GM10266 (cell line): Measurements from ENCODE around the gene APBA1.

Source experiments
- DNase-seq: peaks from one replicate; pipeline ENCODE4 v3.0.0; 2012; ENCODE audit errors: extremely low spot score
- TF ChIP-seq, protein P1 (sequence below): IDR thresholded peaks from 2 replicates; pipeline ENCODE4 v1.5.1; 2012; ENCODE audit warnings: mild to moderate bottlenecking, low read depth; ENCODE audit not compliant: control insufficient read depth, insufficient read depth; ENCODE audit errors: missing control alignments

APBA1 gene

DNA sequence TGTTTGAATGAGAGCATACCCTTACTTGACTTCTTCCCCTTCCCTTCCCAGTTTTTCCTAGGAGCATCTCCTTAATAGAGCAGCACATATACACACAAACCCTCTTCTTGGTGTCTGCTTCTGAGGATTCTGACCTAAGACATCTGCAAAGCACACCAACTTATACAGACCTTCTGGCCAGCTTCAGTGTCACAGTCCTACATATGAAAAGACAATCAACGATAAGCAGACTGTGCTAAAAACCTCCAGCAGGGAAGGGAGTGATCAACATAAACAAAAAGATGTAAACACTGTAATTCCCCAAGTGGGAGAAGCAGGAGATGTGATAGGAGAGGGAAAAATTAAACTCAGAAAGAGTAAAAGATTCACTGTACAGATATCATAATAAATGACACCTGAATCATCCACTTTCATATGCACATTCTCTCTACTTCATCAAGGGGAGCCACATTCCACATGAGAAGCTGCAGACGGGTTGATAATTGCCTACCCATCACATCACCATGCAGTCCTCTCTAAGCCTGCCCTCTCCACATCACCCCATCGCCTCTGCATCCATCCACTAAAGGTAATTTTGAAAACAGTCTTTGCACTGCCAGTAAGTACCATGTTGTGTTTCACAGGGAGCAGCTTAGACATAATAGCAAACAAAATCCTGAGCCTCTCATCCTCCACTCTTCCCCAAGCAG lies 13.0 kb downstream of the APBA1 start:
- no peak for DNase-seq
- TF ChIP-seq, protein P1, sequence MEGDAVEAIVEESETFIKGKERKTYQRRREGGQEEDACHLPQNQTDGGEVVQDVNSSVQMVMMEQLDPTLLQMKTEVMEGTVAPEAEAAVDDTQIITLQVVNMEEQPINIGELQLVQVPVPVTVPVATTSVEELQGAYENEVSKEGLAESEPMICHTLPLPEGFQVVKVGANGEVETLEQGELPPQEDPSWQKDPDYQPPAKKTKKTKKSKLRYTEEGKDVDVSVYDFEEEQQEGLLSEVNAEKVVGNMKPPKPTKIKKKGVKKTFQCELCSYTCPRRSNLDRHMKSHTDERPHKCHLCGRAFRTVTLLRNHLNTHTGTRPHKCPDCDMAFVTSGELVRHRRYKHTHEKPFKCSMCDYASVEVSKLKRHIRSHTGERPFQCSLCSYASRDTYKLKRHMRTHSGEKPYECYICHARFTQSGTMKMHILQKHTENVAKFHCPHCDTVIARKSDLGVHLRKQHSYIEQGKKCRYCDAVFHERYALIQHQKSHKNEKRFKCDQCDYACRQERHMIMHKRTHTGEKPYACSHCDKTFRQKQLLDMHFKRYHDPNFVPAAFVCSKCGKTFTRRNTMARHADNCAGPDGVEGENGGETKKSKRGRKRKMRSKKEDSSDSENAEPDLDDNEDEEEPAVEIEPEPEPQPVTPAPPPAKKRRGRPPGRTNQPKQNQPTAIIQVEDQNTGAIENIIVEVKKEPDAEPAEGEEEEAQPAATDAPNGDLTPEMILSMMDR = no peak

DNA sequence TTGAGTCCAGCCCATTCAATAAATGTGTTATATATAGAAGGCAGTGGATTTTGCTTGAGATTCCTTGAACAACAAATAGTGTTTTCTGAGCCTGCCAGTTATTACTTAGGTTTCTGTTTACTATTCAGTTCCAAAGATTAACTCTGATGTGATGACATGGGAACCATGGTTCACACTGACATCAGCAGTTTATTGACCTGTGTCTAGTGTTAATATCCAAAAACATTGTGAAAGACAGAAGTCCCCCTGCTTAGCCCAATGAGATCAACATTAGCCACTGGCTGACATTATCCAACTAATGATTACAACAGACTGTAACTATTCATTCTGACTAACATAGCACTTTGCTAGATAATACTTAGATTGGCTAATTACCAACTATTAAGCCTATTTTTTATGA lies 14.9 kb downstream of the APBA1 start:
- TF ChIP-seq, protein P1 = no peak
- no peak for DNase-seq

DNA sequence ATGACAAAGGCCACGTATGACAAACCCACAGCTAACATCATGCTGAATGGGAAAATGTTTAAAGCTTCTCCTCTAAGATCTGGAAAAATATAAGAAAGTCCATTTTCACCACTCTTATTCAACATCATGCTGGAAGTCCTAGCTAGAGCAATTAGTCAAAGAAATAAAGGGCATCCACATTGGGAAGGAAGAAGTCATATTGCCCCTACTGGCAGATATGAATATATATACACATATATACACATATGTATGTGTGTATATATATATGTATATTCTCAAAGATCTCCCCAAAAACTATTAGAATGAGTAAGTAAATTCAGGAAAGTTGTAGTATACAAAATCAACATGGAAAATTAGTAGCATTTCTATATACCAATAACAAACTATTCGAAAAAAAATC lies 17.1 kb downstream of the APBA1 start:
- no peak for DNase-seq

DNA sequence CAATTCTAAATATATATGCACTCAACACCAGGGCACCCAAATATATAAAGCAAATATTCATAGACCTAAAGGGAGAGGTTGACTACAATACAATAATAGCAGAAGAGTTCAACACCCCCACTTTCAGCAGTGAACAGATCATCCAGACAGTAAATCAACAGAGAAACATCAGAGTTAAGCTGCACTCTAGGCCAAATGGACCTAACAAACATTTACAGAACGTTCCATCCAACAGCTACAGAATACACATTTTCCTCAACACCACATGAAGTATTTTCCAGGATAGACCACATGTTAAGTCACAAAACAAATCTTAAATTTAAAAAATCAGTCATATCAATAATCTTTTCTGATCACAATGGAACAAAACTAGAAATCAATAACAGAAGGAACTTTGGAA lies 18.9 kb downstream of the APBA1 start:
- DNase-seq = no peak

More for the DNA sequence above, 17.1 kb downstream of the APBA1 start:
- TF ChIP-seq, protein P1 = no peak

DNA sequence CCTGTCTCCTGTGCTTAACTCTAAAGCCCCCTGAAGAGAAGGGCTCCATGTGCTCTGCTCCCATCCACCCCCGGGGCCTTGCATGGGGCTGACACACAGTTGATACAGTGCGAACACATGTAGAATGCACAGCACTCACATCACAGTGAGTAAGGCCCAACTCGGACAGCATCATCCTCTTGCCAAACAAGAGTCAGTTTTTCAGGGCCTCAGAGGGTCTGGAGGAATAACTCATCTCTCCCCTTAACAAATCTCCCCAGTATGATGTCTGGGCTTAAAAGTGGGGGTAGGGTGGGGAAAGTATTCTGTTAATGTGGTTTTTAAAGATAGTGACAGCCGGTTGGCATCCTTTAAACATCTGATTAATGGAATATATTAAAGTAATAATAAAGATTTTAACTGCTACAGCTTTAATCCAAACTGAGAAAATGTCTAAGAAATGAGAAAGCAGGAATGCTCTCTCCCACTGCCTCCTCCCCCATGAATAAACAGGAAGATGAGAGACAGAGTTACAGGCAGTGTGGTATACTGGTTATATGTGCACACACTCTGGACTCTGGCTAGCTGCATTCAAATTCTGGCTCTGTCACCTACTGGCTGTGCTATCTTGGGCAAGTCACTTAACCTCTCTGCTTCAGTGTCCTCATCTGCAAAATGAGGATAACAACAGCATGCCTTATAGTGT lies 22.5 kb downstream of the APBA1 start:
- DNase-seq = no peak
- TF ChIP-seq, protein P1 = no peak

More for the DNA sequence above, 18.9 kb downstream of the APBA1 start:
- TF ChIP-seq, protein P1 = no peak

DNA sequence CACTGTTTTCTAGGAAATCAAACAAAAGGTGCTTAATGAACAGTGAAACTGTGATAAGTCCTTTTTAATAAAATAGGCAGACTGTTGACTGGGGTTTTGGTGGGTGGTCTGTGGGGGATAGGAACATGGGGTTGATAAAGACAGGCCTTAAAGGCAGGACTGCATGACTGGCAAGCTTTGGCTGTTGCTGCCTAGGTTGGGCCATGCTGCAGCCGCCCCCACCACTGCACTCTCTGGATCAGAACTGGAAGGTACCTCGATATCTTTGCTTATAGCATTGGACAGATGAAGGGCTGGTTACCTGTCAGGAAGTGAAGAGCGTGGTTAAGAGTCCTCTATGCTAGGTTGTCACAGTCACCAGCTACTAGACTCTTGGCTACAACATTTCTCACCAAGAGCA lies 24.4 kb downstream of the APBA1 start:
- DNase-seq = no peak
- TF ChIP-seq, protein P1 = no peak

DNA sequence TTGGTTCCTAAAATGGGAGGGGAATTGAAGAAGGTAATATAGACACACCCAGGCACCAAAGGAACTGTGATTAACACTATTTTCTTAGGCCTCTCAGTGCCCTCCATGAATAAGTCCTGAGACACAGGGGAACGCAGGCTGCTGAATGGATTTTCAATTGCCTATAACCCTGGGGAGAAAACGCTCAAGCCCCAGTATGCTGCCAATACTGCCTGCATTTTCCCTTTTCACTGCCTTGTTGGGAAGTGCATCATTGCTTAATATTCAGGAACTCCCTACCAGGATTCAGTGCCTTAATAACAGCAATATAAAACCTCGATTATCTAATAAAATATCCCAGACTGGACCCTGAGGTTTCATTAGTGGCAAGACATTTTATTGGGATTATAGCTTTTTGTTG lies 25.4 kb downstream of the APBA1 start:
- no peak for DNase-seq
- TF ChIP-seq, protein P1 = no peak
